Upper lobe of left lung (tissue), 6 donors: ENCODE measurements around the gene KMO. TPM values are rescaled to one million over a fixed set of nuclear protein-coding genes. Genes with fewer than 3 reads are reported as not detected.

Experiments used
- ATAC-seq, 2 donors: fragments of 200-7000 bp; cut with Tn5 transposase; one replicate each; pipeline ENCODE4 v1.9.1; 2022; ENCODE audit warnings: mild to moderate bottlenecking in 2 of 2, moderate library complexity in 2 of 2; ENCODE audit not compliant: low FRiP score in 2 of 2
- DNase-seq, 2 donors: peaks; one replicate each; pipeline ENCODE4 v3.0.0-alpha.2; 2019 to 2020
- H3K27ac ChIP-seq, 4 donors: fragments of 200-600 bp; sonication (generic); one replicate each; pipeline ENCODE4 v1.5.1; 2016 to 2019
- H3K27me3 ChIP-seq, 4 donors: fragments of 200-600 bp; sonication (generic); one replicate each; pipeline ENCODE4 v1.5.1; 2017 to 2019
- H3K36me3 ChIP-seq, 4 donors: fragments of 200-600 bp; sonication (generic); one replicate each; pipeline ENCODE4 v1.5.1; 2016 to 2019
- H3K4me1 ChIP-seq, 4 donors: fragments of 200-600 bp; sonication (generic); one replicate each; pipeline ENCODE4 v1.5.1; 2018 to 2019
- H3K4me3 ChIP-seq, 4 donors: fragments of 200-600 bp; sonication (generic); one replicate each; pipeline ENCODE4 v1.5.1; 2017 to 2019; ENCODE audit warnings: mild to moderate bottlenecking in 2 of 4, moderate library complexity in 1 of 4
- H3K9me3 ChIP-seq, 4 donors: fragments of 200-600 bp; sonication (generic); one replicate each; pipeline ENCODE4 v1.5.1; 2018 to 2019
- CTCF ChIP-seq, 6 experiments: fragments of 450-650 bp in 4 of 6; fragments of 200-600 bp in 2 of 6; sonication (generic) in 2 of 6; IDR thresholded peaks; one replicate each; pipeline ENCODE4 v1.5.1; 2016 to 2019; ENCODE audit warnings: antibody characterized with exemption in 6 of 6
- EP300 ChIP-seq, 4 donors: sonication (generic); formaldehyde crosslinking; IDR thresholded peaks; one replicate each; pipeline ENCODE4 v1.5.1; 2017; ENCODE audit warnings: antibody characterized with exemption in 4 of 4, control low read depth in 2 of 4
- POLR2A ChIP-seq, 4 donors: fragments of 450-650 bp; IDR thresholded peaks; one replicate each; pipeline ENCODE4 v1.5.1; 2016 to 2017; ENCODE audit warnings: antibody characterized with exemption in 4 of 4, mild to moderate bottlenecking in 2 of 4
- POLR2AphosphoS5 ChIP-seq, 2 donors: sonication (generic); formaldehyde crosslinking; IDR thresholded peaks; one replicate each; pipeline ENCODE4 v1.5.1; 2017; ENCODE audit warnings: antibody characterized with exemption in 2 of 2
- WGBS, 2 donors: methylation state at CpG; one replicate each; pipeline ENCODE4 v1.1.5; 2017 to 2018; 5-methylcytosine and 5-hydroxymethylcytosine counted together
- total RNA-seq, 6 donors: library from RNA; depleted of rRNA in 4 of 6; stranded (reverse); fragments of >200 nt in 4 of 6; gene quantifications; one replicate each; pipeline versions ENCODE4 v1.1.0 to v1.2.1, GENCODE V29; 2016 to 2021
- donor health status: DM: no; HTN: no; CAD: no; lungs with moderate emphysema.
- donor health status: DM: no; HTN: yes; CAD: no; lungs with severe emphysema.

KMO gene
- total RNA-seq, 6 donors from 2014 or later, result 5.5 to 19.9 (median 9.7) TPM

- no peak for DNase-seq
- Histone ChIP-seq H3K9me3 (no peaks in the 10 kb centered on the region), H3K4me1 (no peaks in the 10 kb centered on the region), H3K27me3 (no peaks in the 10 kb centered on the region), H3K4me3 (no peak overlapping the region), H3K36me3 (no peaks in the 10 kb centered on the region), H3K27ac (no peak overlapping the region)
- WGBS, 2 donors, result 86 to 87% methylated on average over 5 of the region's 5 CpGs
- TF ChIP-seq EP300 (IDR thresholded peaks at IDR 0.05), result no peak
- TF ChIP-seq POLR2A (IDR thresholded peaks at IDR 0.05), result no peak
- TF ChIP-seq CTCF (IDR thresholded peaks at IDR 0.05), result no peak
- no peak for TF ChIP-seq POLR2AphosphoS5 (IDR thresholded peaks at IDR 0.05)
- ATAC-seq, result no peak
These were observed 24.9 kb downstream of the KMO start for GRCh38 chr1:241557031-241557430.

GRCh38 chr1:241557551-241558193, 25.5 kb downstream of the KMO start:
- Histone ChIP-seq H3K27me3 (no peaks in the 10 kb centered on the region), H3K4me1 (no peaks in the 10 kb centered on the region), H3K9me3 (no peaks in the 10 kb centered on the region), H3K27ac (no peak overlapping the region), H3K4me3 (no peak overlapping the region), H3K36me3 (no peaks in the 10 kb centered on the region)
- TF ChIP-seq EP300 (IDR thresholded peaks at IDR 0.05), result no peak
- TF ChIP-seq CTCF (IDR thresholded peaks at IDR 0.05), result no peak
- no peak for TF ChIP-seq POLR2A (IDR thresholded peaks at IDR 0.05)
- TF ChIP-seq POLR2AphosphoS5 (IDR thresholded peaks at IDR 0.05), result no peak
- ATAC-seq (no peak), DNase-seq (no peak)
- 71 to 73% methylated on average over 5 of the region's 5 CpGs for WGBS, 2 donors

DNA sequence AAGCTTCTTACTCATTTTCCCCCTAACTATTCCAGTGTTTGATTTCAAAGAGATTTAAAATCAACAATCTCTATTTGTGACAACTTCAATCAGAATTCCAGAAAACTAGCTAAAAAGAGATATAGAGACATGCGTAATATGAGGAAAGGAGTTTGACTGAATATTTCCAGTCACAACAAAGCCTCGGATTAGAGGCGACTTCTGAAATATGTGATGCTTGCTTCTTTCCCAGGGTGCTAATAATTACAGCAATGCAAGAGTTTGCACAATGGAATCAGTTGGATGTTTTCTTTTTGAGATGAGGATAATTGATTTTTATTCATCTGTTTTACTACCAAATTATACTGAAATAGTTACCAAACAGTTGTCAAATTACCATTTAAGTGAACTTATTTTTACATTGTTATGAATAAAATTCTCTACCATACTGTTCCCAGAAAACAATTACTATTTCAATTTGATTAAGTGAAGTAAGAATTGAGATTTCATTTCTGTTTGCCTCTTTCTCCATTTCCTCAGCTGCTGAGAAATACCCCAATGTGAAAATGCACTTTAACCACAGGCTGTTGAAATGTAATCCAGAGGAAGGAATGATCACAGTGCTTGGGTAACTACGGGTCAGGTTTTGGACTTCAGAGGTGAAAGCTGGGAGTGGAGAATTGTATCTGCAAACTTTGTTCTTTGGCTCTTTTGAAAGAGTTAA, 28.1 kb downstream of the KMO start:
- TF ChIP-seq POLR2A (IDR thresholded peaks at IDR 0.05) (no peak), EP300 (IDR thresholded peaks at IDR 0.05) (no peak), POLR2AphosphoS5 (IDR thresholded peaks at IDR 0.05) (no peak), CTCF (IDR thresholded peaks at IDR 0.05) (no peak)
- DNase-seq (no peak), ATAC-seq (no peak)
- H3K27ac ChIP-seq, result no peak overlapping the region
- H3K4me1 ChIP-seq, result no peaks in the 10 kb centered on the region
- H3K27me3 ChIP-seq, result no peaks in the 10 kb centered on the region
- no peak overlapping the region for H3K4me3 ChIP-seq
- H3K9me3 ChIP-seq, result no peaks in the 10 kb centered on the region
- no peaks in the 10 kb centered on the region for H3K36me3 ChIP-seq
- WGBS, 2 donors, result 63 to 78% methylated on average over 4 of the region's 4 CpGs

DNA sequence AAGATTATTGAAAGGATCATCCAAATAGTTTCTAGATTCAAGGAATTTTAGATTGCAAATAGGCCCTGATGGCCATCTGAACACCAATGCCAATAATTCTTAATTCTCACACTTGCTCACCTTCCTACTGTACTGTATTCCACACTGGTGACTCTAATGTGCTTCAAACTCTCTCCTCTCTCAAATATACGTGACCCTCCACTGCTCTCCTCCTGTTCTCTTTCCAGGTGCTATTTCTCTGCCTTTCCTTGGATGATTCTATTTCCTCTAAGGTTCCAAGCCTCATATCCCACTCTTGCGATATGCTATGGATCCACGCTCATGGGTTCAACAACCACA, 28.6 kb downstream of the KMO start:
- Histone ChIP-seq H3K9me3 (no peaks in the 10 kb centered on the region), H3K36me3 (no peaks in the 10 kb centered on the region), H3K4me3 (no peak overlapping the region), H3K27ac (no peak overlapping the region), H3K4me1 (no peaks in the 10 kb centered on the region), H3K27me3 (no peaks in the 10 kb centered on the region)
- no peak for ATAC-seq
- DNase-seq, result no peak
- no peak for TF ChIP-seq CTCF (IDR thresholded peaks at IDR 0.05)
- no peak for TF ChIP-seq POLR2A (IDR thresholded peaks at IDR 0.05)
- no peak for TF ChIP-seq EP300 (IDR thresholded peaks at IDR 0.05)
- no peak for TF ChIP-seq POLR2AphosphoS5 (IDR thresholded peaks at IDR 0.05)
- 81 to 90% methylated on average over 3 of the region's 3 CpGs for WGBS, 2 donors

DNA sequence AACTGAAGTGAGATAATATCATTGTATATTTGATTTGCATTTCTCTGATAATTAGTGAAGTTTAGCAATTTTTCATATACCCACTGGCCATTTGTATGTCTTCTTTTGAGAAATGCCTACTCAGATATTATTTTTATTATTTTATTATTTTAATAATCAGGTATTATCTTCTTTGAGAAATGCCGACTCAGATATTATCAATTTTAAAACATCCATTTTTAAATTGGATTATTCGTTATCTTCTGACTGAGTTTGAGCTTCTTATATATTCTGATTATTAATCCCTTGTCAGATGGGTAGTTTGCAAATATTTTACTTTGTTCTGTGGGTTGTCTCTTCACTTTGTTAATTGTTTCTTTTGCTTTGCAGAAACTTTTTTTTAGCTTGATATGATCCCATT, 37.7 kb downstream of the KMO start:
- TF ChIP-seq EP300 (IDR thresholded peaks at IDR 0.05) (no peak), POLR2AphosphoS5 (IDR thresholded peaks at IDR 0.05) (no peak), CTCF (IDR thresholded peaks at IDR 0.05) (no peak), POLR2A (IDR thresholded peaks at IDR 0.05) (no peak)
- Histone ChIP-seq H3K4me1 (no peaks in the 10 kb centered on the region), H3K36me3 (no peaks in the 10 kb centered on the region), H3K27me3 (no peaks in the 10 kb centered on the region), H3K4me3 (no peak overlapping the region), H3K27ac (no peak overlapping the region), H3K9me3 (no peaks in the 10 kb centered on the region)
- DNase-seq (no peak), ATAC-seq (no peak)
- WGBS, 2 donors, result 94 to 96% methylated on average over 2 of the region's 2 CpGs
